ENCODE measurements around the gene GPR68.
"Not testable (repeated sequence)": the region's sequence is repeated elsewhere in the genome, so short reads cannot be mapped to it uniquely, and the experiment has no call there.

Gene GPR68

DNA sequence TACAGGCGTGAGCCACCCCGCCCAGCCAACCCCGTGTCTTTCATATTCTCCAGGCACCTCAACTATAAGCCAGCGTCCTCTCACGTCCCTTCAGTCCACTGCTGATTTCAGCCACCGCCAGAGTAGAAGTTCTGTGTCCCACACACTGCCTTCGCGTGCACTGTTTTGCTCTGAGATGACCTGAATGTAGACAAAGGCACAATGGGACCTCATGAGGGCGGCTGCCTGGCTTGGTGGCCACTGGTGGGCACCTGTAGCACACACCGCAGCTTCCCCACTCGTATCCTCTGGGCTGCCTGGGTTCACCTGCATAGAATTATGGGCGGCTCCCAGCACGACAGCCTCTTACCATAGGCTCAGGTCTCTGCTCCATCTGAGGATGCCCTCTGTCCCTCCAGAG, 57.2 kb downstream of the GPR68 start:
- no peak for DNase-seq

DNA sequence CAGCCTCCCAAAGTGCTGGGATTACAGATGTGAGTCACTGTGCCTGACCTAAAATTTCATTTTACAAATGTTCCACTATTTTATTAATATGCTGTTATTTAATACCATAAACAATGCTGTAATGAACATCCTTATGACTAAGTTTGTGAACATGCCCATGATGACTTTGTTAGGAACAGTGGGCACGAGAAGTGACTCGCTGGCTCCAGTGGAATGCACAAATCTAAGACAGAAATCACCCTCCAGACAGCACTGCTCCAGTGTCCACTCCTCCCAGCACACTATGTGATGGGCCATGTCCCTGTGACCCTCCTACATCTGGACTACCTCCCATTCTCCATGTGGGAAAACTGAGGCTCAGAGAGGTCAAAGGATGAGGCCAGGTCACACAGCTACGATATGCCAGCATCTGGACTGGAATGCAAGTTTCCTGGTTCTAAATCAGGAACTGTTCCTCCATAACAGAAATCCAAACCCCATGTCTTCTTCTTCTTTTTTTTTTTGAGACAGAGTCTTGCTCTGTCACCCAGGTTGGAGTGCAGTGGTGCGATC, 57.9 kb downstream of the GPR68 start:
- DNase-seq: no peak

DNA sequence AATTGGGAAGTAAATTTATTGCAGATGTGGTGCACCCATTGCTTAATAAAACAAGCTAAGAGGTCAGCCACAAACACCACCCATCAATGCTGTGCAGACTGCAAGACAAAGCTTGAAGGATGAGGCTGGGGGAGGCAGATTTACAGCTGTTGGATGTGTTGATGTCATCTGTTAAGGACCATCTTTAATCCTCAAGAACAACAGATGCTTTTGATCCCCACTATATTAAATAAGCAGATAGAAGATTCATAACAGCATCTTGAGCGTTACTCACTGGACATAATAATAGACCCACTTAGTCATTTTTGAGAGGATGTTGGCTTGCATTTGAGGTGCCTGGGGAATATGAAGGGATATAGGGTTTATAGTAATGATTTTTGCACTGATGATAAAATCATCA, 58.8 kb downstream of the GPR68 start:
- DNase-seq: no peak

DNA sequence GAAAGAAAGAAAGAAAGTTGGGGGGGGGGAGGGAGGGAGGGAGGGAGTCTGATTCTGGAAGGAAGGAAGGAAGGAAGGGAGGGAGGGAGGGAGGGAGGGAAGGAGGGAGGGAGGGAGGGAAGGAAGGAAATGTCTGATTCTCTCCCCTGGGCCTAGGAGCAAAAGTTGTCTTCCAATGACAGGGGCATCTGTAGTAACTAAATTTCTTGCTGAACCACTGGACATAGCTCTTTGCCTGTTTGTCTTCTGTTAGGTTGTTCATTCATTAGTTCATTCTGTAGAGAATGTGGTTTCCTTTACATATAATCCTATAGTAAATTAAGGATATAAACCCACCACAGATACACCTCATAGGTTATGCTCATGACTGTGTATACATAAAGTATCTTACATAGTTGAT, 59.9 kb downstream of the GPR68 start:
- no peak for DNase-seq

GRCh38 chr14:91182753-91183152, 61.8 kb downstream of the GPR68 start:
- DNase-seq: not testable (repeated sequence)

Data from NCI-H2227 treated with DMSO at 0.1 percent for 48 hours (cell line).